IPS-18a (cell line): ENCODE results near the gene PPP1R3D.
"Not testable (repeated sequence)": the region's sequence is repeated elsewhere in the genome, so short reads cannot be mapped to it uniquely, and the experiment has no call there.

Source experiments
- H3K27ac ChIP-seq: one replicate; pipeline ENCODE4 v1.5.1; 2013; ENCODE audit warnings: low read length
- H3K27me3 ChIP-seq: one replicate; pipeline ENCODE4 v1.6.1; 2013; ENCODE audit warnings: mild to moderate bottlenecking, low read length; ENCODE audit not compliant: control insufficient read depth, insufficient read depth
- H3K36me3 ChIP-seq: one replicate; pipeline ENCODE4 v1.6.1; 2013; ENCODE audit warnings: low read depth, low read length; ENCODE audit not compliant: control insufficient read depth
- H3K4me1 ChIP-seq: one replicate; pipeline ENCODE4 v1.6.1; 2013; ENCODE audit warnings: low read depth, low read length; ENCODE audit not compliant: control insufficient read depth
- H3K4me3 ChIP-seq: one replicate; pipeline ENCODE4 v1.5.1; 2013; ENCODE audit warnings: low read length
- H3K9ac ChIP-seq: one replicate; pipeline ENCODE4 v1.6.1; 2013; ENCODE audit warnings: mild to moderate bottlenecking, low read length, moderate library complexity
- H3K9me3 ChIP-seq: one replicate; pipeline ENCODE4 v1.6.1; 2013; ENCODE audit warnings: low read depth, low read length; ENCODE audit not compliant: control insufficient read depth

Gene PPP1R3D

GRCh38 chr20:59908855-59909254, 31.2 kb downstream of the PPP1R3D start:
- H3K27me3 ChIP-seq, result no peaks in the 10 kb centered on the region
- H3K9me3 ChIP-seq, result no peaks in the 10 kb centered on the region
- H3K4me1 ChIP-seq, result no peaks in the 10 kb centered on the region
- H3K36me3 ChIP-seq, result no peaks in the 10 kb centered on the region
- H3K27ac ChIP-seq, result no peak overlapping the region
- no peak overlapping the region for H3K4me3 ChIP-seq
- H3K9ac ChIP-seq, result no peak overlapping the region

- no peaks in the 10 kb centered on the region for H3K36me3 ChIP-seq
- no peaks in the 10 kb centered on the region for H3K9me3 ChIP-seq
- no peak overlapping the region for H3K27ac ChIP-seq
- H3K4me1 ChIP-seq, result no peaks in the 10 kb centered on the region
- H3K4me3 ChIP-seq, result no peak overlapping the region
- H3K9ac ChIP-seq, result no peak overlapping the region
- H3K27me3 ChIP-seq, result peaks cover 6% of the 10 kb centered on the region
Observed at GRCh38 chr20:59903621-59904020, 36.5 kb downstream of the PPP1R3D start.

- Histone ChIP-seq H3K9ac (no peak overlapping the region), H3K27ac (no peak overlapping the region), H3K4me1 (no peaks in the 10 kb centered on the region), H3K36me3 (no peaks in the 10 kb centered on the region), H3K4me3 (no peak overlapping the region), H3K27me3 (peaks cover 6% of the 10 kb centered on the region), H3K9me3 (no peaks in the 10 kb centered on the region)
Observed at GRCh38 chr20:59902470-59902869, 37.6 kb downstream of the PPP1R3D start.

- Histone ChIP-seq H3K27me3 (peaks cover 6% of the 10 kb centered on the region), H3K9me3 (no peaks in the 10 kb centered on the region), H3K4me1 (no peaks in the 10 kb centered on the region), H3K36me3 (no peaks in the 10 kb centered on the region), H3K27ac (no peak overlapping the region), H3K4me3 (no peak overlapping the region), H3K9ac (no peak overlapping the region)
Observed at GRCh38 chr20:59895908-59896307, 44.2 kb downstream of the PPP1R3D start.

GRCh38 chr20:59891581-59891980, 48.5 kb downstream of the PPP1R3D start:
- Histone ChIP-seq H3K9me3 (no peaks in the 10 kb centered on the region), H3K36me3 (no peaks in the 10 kb centered on the region), H3K27ac (no peak overlapping the region), H3K4me1 (no peaks in the 10 kb centered on the region), H3K27me3 (no peaks in the 10 kb centered on the region), H3K9ac (no peak overlapping the region), H3K4me3 (no peak overlapping the region)

GRCh38 chr20:59890035-59890434, 50.1 kb downstream of the PPP1R3D start:
- not testable (repeated sequence) for H3K9me3 ChIP-seq, H3K27ac ChIP-seq, H3K9ac ChIP-seq, H3K4me3 ChIP-seq, H3K4me1 ChIP-seq, H3K36me3 ChIP-seq, H3K27me3 ChIP-seq

- Histone ChIP-seq H3K27me3 (no peaks in the 10 kb centered on the region), H3K27ac (no peak overlapping the region), H3K4me3 (no peak overlapping the region), H3K9me3 (no peaks in the 10 kb centered on the region), H3K4me1 (no peaks in the 10 kb centered on the region), H3K9ac (no peak overlapping the region), H3K36me3 (no peaks in the 10 kb centered on the region)
Observed at GRCh38 chr20:59888050-59888449, 52.1 kb downstream of the PPP1R3D start.
